T-helper 2 cell treated with Interferon-gamma antibody and Interleukin-4, amounts not matched to agents 100 ng/mL and 5 ng/mL, for 36 hours (primary cell): ENCODE measurements around the gene SNX33. TPM values are rescaled to one million over a fixed set of nuclear protein-coding genes. Genes with fewer than 3 reads are reported as not detected.
"Not testable (repeated sequence)": the region's sequence is repeated elsewhere in the genome, so short reads cannot be mapped to it uniquely, and the experiment has no call there.

Source experiments
- intact Hi-C: fragments of 100-400 bp; cut with micrococcal nuclease; formaldehyde crosslinking; loops from one replicate; pipeline ENCODE4 v1.15.1; 2023
- total RNA-seq: library from RNA; stranded (reverse); gene quantifications from 2 replicates; pipeline ENCODE4 v1.2.3, GENCODE V29; 2022

The SNX33 gene
- total RNA-seq: 1.3 and 1.5 TPM in 2 replicates

- intact Hi-C loops: no loop called here
Measured at GRCh38 chr15:75647370-75648155, at the start of gene SNX33. TSS of gene SNX33 (plus strand) at chr15:75647912. CDS start at chr15:75649103, 1,191 bp downstream.

GRCh38 chr15:75598361-75598760 is 49.4 kb upstream of the SNX33 start:
- intact Hi-C loops: no loop called here

GRCh38 chr15:75599401-75599800 is 48.3 kb upstream of the SNX33 start:
- intact Hi-C loops: no loop called here

- intact Hi-C loops: no loop called here
Measured at GRCh38 chr15:75606026-75606425, 41.7 kb upstream of the SNX33 start.

GRCh38 chr15:75606711-75607699 is 40.7 kb upstream of the SNX33 start:
- intact Hi-C loops: no loop called here

GRCh38 chr15:75616766-75617165 is 30.9 kb upstream of the SNX33 start:
- intact Hi-C loops: no loop called here

GRCh38 chr15:75620058-75620820 is 27.5 kb upstream of the SNX33 start:
- intact Hi-C loops: no loop called here

- intact Hi-C loops: no loop called here
Measured at GRCh38 chr15:75620841-75621391, 26.8 kb upstream of the SNX33 start.

GRCh38 chr15:75622505-75622904 is 25.2 kb upstream of the SNX33 start:
- intact Hi-C loops: no loop called here

- intact Hi-C loops: loop anchor here (1.0 kb wide), 3 partner anchors 15 to 173 kb away; partner anchors contain the start of genes IMP3 and PTPN9
Measured at GRCh38 chr15:75625542-75626347, 22.0 kb upstream of the SNX33 start, which contains the start of gene SNUPN. TSS of gene SNUPN (minus strand) at chr15:75625725. CDS start at chr15:75621051, 4,674 bp downstream.

- intact Hi-C loops: no loop called here
Measured at GRCh38 chr15:75631935-75632334, 15.8 kb upstream of the SNX33 start.

GRCh38 chr15:75633922-75634321 is 13.8 kb upstream of the SNX33 start:
- intact Hi-C loops: not testable (repeated sequence)

- intact Hi-C loops: no loop called here
Measured at GRCh38 chr15:75636026-75636425, 11.7 kb upstream of the SNX33 start.

GRCh38 chr15:75637245-75638009 is 10.3 kb upstream of the SNX33 start:
- intact Hi-C loops: no loop called here

GRCh38 chr15:75639191-75639708 is 8.5 kb upstream of the SNX33 start:
- intact Hi-C loops: no loop called here

- intact Hi-C loops: loop anchor here (1.0 kb wide), 6 partner anchors 15 to 272 kb away; partner anchors contain the start of genes MAN2C1, PTPN9 and SNUPN
Measured at GRCh38 chr15:75639709-75640482, 7.8 kb upstream of the SNX33 start, which contains the start of gene IMP3. TSS of gene IMP3 (minus strand) at chr15:75640224. CDS start at chr15:75640168, 56 bp downstream.

- intact Hi-C loops: loop anchor here (1.0 kb wide), 7 partner anchors 15 to 272 kb away; partner anchors contain the start of genes MAN2C1, PTPN9 and SNUPN
Measured at GRCh38 chr15:75640483-75641178, 7.1 kb upstream of the SNX33 start.
